22Rv1 (cell line): ENCODE results near the gene HBEGF.

Experiments used
- H3K27ac ChIP-seq: fragments of 450-650 bp; 2 replicates; pipeline ENCODE4 v1.5.1; 2017
- ZFX ChIP-seq: fragments of 450-650 bp; IDR thresholded peaks from 2 replicates; pipeline ENCODE4 v1.6.1; 2017; ENCODE audit warnings: antibody characterized with exemption, borderline replicate concordance
- TF ChIP-seq, protein P1 (sequence below): fragments of 450-650 bp; IDR thresholded peaks from 2 replicates; pipeline ENCODE4 v1.5.1; 2017; ENCODE audit warnings: mild to moderate bottlenecking

HBEGF gene

DNA sequence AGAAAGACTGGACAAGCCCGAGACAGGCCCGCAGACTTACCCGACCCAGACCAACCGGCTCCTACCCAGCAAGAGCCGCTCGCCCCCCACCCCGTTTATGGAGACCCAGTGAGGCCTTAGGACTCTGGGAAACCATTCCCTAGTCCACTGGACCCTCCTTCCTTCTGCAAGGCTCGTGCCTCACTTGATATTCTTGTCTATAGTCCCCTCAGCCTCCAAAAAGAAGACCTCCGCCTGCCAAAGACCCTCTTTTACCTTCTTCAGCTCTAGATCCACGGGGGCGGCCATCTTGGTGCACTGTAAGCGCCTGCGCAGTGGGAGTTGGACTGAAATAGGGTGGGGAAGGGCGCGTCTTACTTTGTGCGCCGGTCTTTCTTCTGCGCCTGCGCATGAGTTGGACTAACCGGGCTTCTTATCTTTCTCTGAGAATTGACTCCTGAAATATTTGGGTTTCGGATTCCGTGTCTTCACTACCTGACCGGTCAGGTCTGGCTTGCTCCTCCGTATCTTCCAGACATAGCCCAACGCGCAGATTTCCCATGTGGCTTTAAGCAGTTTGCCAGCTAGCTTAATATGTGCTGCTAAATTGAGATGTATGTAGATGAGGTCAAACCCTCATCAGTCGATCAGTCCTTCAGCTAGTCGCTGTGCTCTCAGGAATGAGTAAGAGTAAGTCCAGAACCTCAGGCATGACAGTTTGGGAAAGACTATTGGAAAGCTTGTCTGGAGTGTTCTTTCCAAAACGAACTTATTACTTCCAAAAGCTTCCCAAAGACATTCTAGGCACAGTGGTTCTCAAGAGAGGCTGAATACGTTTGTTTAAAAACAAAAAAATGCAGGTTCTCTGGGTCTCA is 43.4 kb downstream of the HBEGF start, which contains the start of gene PFDN1:
TSS of gene PFDN1 (minus strand) at position 316 of the 854 bp plus-strand sequence. CDS start at position 288, 28 bp downstream.
- TF ChIP-seq, protein P1, sequence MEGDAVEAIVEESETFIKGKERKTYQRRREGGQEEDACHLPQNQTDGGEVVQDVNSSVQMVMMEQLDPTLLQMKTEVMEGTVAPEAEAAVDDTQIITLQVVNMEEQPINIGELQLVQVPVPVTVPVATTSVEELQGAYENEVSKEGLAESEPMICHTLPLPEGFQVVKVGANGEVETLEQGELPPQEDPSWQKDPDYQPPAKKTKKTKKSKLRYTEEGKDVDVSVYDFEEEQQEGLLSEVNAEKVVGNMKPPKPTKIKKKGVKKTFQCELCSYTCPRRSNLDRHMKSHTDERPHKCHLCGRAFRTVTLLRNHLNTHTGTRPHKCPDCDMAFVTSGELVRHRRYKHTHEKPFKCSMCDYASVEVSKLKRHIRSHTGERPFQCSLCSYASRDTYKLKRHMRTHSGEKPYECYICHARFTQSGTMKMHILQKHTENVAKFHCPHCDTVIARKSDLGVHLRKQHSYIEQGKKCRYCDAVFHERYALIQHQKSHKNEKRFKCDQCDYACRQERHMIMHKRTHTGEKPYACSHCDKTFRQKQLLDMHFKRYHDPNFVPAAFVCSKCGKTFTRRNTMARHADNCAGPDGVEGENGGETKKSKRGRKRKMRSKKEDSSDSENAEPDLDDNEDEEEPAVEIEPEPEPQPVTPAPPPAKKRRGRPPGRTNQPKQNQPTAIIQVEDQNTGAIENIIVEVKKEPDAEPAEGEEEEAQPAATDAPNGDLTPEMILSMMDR = no peak
- TF ChIP-seq ZFX = no peak
- H3K27ac ChIP-seq = peak within 1 kb of the TSS; percentile 70

DNA sequence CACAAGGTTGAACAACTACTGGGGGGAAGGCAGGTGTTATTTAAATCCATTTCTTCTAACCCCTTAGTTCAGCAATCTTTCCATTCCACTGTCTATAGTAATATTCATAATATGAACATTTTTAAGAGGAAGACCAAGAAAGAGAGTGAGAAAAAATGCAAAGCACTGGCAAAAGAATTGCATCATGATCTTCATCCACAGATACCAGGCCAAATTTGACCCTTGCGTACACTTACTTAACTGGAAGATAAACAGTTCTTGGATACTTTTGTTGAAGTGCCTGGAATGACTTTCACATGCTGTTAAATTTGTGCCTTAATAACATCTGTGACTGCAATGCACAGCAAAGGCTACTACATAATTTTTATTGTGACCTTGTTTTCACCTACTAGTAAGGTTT is 45.3 kb downstream of the HBEGF start:
- H3K27ac ChIP-seq = no peak overlapping the region
- TF ChIP-seq, protein P1 = no peak
- TF ChIP-seq ZFX = no peak

DNA sequence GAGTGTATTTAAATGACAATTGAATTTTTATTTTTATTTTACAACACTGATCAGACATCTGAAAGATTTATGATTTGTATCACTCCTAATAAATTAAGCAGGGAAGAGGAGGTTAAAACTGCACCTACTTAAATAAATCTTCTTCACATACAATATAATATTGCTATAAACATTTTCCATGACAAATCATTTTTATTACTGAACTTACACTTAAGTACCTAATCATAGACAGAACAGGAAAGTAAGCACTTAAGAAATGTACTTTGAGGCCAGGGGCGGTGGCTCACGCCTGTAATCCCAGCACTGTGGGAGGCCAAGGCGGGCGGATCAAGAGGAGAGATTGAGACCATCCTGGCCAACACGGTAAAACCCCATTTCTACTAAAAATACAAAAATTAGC is 47.3 kb downstream of the HBEGF start:
- H3K27ac ChIP-seq = no peak overlapping the region
- TF ChIP-seq, protein P1 = no peak
- TF ChIP-seq ZFX = no peak

DNA sequence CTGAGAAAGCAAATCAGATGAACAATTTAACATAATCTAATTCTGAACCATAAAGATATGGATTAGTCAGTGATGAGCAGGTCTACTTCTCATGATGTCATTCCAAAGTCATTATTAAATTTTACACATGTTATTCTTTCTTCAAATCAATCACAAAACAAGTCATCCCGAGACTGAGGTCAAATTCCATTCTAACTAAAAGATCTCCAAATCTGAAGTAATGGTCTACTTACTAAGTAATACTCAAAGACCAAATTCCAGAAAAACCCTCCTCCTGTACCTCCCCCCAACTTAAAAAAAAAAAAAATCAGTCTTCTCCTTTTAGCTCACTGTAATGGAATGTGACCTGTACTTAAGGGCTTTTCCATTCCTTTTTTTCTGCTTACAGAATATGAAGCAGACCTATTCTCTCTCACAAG is 48.2 kb downstream of the HBEGF start:
- TF ChIP-seq, protein P1 = no peak
- no peak for TF ChIP-seq ZFX
- no peak overlapping the region for H3K27ac ChIP-seq

DNA sequence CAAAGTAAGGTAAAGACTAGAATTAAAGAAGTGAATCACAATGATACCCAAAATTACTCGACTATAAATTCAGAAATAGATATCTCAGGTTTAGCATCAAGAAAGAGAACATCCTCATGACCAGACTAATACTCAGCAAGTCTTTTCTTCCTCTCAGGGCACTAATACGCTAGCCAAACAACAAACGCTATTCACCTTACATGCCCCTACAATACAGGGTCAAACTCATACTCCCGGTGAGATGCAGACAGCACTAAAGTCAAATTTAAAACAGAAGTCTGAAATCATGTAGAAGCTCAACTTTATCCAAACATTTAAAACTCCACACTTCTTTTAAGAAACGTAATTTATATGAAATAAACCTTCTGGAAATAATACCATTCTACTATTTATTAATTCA is 49.1 kb downstream of the HBEGF start:
- H3K27ac ChIP-seq = no peak overlapping the region
- TF ChIP-seq ZFX = no peak
- TF ChIP-seq, protein P1 = no peak

DNA sequence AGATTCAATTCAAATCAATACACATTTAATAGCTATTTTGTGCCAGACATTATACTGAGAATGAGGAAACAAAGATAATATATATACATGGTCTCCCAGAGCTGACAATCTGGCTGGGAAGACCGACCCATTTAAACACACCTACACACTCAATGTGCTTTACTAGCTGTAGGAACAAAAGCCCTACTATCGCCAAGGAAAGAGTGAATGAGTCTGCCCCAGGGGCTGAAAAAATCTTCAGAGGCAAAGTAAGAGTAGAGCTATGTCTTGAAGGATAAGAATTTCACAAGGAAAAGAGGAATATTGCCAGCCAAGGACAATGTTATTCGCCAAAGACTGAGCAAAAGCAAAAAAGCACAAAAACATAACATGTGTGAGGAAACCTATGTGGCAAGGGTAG is 50.1 kb downstream of the HBEGF start:
- TF ChIP-seq, protein P1 = no peak
- no peak for TF ChIP-seq ZFX

DNA sequence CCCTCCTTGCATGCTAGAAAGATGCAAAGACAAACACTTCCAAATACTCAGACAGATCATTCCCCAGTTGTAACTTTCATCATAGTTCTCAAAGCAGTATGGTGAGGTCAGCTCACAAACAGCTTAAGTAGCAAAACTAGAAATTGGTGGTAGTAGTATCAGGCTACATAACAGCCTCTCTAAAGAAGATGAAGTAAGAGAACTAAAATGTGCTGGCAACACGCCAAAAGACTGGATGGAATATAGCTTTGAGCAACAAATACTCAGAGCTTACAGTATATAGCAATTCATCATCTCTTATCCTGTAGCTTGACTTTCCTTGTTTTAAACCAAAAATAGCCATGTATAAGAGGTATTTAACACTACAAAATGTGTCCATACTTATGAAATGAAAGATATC is 51.0 kb downstream of the HBEGF start:
- no peak overlapping the region for H3K27ac ChIP-seq
- TF ChIP-seq ZFX = no peak
- TF ChIP-seq, protein P1 = no peak

More for the DNA sequence above, 50.1 kb downstream of the HBEGF start:
- no peak overlapping the region for H3K27ac ChIP-seq
